ENCODE measurements around the gene HAPLN3.

DNA sequence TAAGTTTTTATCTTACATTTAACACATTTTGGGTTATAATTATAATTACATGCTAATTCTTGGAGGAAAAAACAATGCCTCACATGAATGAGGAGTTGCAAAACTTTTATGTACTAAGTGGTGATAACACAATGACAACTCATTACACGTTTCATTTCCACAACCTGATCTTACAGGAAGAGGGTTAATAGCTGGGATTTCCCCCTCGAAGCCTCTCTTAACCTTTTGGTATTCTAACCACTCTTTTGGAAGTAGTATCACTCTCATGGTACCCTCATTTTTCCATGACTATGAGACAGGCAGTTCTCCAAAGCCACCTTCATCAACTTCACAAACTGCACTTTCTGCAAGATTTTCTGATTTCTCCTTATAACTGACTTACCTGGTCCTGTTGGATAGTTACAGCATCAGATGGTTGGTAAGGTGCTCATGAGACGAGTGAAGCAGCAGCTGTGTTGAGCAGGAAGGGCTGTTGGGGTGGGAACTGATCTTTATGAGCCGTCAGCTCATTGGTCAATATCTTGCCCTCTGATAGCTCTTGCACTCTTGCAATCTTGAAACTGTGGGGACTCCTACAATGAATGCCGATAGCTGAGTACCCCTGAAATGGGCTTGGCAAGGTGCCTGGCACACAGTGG is 50.5 kb downstream of the HAPLN3 start:
- TF ChIP-seq, protein P1, sequence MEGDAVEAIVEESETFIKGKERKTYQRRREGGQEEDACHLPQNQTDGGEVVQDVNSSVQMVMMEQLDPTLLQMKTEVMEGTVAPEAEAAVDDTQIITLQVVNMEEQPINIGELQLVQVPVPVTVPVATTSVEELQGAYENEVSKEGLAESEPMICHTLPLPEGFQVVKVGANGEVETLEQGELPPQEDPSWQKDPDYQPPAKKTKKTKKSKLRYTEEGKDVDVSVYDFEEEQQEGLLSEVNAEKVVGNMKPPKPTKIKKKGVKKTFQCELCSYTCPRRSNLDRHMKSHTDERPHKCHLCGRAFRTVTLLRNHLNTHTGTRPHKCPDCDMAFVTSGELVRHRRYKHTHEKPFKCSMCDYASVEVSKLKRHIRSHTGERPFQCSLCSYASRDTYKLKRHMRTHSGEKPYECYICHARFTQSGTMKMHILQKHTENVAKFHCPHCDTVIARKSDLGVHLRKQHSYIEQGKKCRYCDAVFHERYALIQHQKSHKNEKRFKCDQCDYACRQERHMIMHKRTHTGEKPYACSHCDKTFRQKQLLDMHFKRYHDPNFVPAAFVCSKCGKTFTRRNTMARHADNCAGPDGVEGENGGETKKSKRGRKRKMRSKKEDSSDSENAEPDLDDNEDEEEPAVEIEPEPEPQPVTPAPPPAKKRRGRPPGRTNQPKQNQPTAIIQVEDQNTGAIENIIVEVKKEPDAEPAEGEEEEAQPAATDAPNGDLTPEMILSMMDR (IDR thresholded peaks at IDR 0.05), result no peak
- TF ChIP-seq POLR2AphosphoS5 (IDR thresholded peaks at IDR 0.05; ENCODE audit: insufficient read depth in 1 of 2, low read depth in 1 of 2), result no peak

Data from vagina (tissue), 2 donors.